Uterus (tissue), 2 donors: ENCODE measurements around the gene FLYWCH2.

Source experiments
- CTCF ChIP-seq, 4 experiments: fragments of 200-600 bp in 2 of 4; fragments of 450-650 bp in 2 of 4; sonication (generic) in 2 of 4; IDR thresholded peaks; one replicate each; pipeline ENCODE4 v1.5.1; 2016 to 2019; ENCODE audit warnings: antibody characterized with exemption in 4 of 4, mild to moderate bottlenecking in 2 of 4, moderate library complexity in 1 of 4
- POLR2A ChIP-seq, 2 donors: fragments of 450-650 bp; IDR thresholded peaks; one replicate each; pipeline ENCODE4 v1.6.1; 2016; ENCODE audit warnings: antibody characterized with exemption in 2 of 2, mild to moderate bottlenecking in 1 of 2, moderate library complexity in 1 of 2

- TF ChIP-seq CTCF (IDR thresholded peaks at IDR 0.05) = no peak
- TF ChIP-seq POLR2A (IDR thresholded peaks at IDR 0.05) = no peak
Observed at GRCh38 chr16:2923481-2923880, 40.5 kb downstream of the FLYWCH2 start.
